HG03108 (cell line): ENCODE data around the gene RNF113A.
A peak's percentile ranks its signal among the peaks of the same experiment; 100 is the strongest.
"Not testable (repeated sequence)": the region's sequence is repeated elsewhere in the genome, so short reads cannot be mapped to it uniquely, and the experiment has no call there.

ENCODE experiments used
- ATAC-seq: cut with Tn5 transposase; IDR thresholded peaks from one replicate; pipeline ENCODE4 v1.9.1; 2021; ENCODE audit warnings: moderate library complexity; ENCODE audit not compliant: unreplicated experiment

The RNF113A gene

GRCh38 chrX:119871599-119872395 is at the start of gene RNF113A, which contains the start of gene NDUFA1:
TSS of gene RNF113A (minus strand) at chrX:119871733. CDS start at chrX:119871613, 120 bp downstream.
TSS of gene NDUFA1 (plus strand) at chrX:119871832. CDS start at chrX:119871912, 80 bp downstream.
- peak; percentile 88 for ATAC-seq

DNA sequence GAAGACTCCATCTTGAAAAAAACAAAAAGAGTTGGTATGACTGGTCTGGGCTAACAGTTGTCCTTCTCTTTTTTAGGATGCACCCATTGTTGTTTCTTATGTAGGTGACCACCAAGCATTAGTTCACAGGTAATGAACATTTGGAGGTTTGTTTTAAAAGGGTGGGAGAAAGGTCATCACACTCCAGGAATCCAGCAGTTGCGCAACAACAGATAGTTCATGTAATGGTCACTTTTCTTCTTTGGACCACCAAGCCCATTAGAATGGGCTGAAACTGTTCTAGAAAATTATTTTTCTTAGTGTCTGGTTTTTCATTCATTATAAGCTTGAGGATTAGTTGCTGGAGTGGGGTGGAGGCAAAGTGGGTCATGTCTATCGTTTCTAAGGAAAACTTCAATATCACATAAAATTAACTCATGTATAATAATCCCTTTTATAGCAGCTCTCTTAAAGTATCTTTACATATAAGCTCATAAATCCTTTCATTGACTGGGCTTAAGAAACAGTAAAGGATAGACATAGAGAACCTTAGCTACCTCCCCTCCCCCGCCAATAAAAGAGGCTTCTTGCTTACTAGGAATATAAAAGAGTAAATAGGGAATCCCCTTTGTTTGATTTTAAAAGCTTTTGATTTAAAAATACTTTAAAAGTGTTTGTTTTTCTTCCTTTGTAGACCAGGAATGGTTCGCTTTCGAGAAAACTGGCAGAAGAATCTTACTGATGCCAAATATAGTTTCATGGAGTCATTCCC is 48.5 kb upstream of the RNF113A start:
- no peak for ATAC-seq

DNA sequence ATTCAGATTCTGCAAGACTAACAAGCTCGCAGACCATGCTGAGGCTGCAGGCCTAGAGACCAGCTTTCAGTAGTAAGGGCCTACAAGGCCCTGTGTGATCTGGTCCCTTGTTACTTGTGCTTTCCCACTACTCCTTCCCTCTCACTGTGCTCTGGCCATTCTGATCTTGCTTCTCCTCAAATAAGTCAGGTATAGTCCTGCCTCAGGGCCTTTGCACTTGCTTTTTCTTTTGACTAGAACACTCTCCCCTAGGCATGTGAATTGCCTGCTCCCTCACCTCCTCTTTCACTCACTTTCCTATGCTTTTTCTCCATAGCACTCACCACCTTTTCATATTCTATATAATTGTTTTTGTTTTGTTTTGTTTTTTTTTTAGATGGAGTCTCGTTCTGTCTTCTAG is 46.3 kb upstream of the RNF113A start:
- ATAC-seq: no peak

GRCh38 chrX:119916310-119916709 is 44.8 kb upstream of the RNF113A start:
- no peak for ATAC-seq

DNA sequence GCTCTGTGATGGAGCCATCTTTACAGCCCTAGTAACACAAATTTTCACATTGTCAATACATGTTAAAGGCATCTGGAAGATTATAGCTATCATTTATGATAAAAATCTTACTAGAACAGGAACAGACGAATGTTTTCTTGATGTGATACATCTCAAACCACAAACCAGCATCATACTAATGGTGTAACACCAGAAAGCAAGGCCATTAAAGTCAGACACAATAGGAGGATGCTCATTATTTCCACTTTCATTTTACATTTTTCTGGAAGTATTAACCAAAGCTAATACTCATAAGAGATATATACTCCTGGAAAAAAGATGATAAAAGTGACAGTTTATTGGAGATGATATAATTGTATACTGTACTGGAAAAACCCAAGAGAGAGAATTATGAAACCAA is 29.4 kb upstream of the RNF113A start:
- ATAC-seq: no peak

DNA sequence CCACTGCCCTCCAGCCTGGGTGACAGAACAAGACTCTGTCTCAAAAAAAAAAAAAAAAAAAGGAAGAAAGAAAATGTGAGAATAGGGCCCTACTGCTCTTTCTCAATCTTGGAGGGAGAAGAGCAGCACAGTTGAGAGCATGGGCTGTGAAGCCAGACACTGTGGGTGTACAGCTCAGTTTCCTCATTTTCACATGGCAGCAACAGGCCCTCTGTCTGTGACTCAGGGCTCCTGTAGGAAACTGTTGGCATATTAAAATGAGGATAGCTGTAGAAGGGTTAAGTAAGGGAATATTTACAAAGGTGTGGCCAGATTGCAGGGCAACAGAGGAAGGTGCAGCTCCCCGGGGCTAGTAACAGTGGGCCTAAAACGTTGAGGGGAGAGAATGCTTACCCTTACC is 27.6 kb upstream of the RNF113A start:
- ATAC-seq: no peak

DNA sequence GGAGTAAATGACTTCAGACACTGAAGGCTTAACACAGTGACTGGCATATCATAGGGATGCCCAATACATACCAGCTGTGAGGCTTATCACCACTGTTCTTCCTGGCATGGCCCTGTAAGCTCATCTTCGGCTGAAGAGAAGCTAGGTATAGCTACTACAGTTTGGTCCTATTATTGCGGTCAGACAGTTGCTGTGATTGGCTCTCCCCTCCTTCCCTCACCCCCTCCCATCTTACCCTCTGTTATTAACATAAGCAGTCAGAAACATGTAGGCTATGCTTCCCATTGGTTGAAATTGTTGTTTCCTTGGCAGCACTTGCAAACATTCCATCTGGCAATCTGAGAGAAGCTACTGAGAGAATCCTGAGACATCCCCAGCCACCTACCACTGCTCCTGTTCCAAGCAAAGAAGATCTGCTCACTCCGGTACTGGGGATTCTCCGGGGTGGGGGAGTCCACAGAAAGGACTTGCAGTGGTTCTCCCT is 24.4 kb upstream of the RNF113A start, which contains the start of gene AKAP14:
Gene AKAP14, plus strand, starts transcription at position 51 of the 484 bp plus-strand sequence. CDS start 7,331 bp downstream, outside the sequence.
- no peak for ATAC-seq

DNA sequence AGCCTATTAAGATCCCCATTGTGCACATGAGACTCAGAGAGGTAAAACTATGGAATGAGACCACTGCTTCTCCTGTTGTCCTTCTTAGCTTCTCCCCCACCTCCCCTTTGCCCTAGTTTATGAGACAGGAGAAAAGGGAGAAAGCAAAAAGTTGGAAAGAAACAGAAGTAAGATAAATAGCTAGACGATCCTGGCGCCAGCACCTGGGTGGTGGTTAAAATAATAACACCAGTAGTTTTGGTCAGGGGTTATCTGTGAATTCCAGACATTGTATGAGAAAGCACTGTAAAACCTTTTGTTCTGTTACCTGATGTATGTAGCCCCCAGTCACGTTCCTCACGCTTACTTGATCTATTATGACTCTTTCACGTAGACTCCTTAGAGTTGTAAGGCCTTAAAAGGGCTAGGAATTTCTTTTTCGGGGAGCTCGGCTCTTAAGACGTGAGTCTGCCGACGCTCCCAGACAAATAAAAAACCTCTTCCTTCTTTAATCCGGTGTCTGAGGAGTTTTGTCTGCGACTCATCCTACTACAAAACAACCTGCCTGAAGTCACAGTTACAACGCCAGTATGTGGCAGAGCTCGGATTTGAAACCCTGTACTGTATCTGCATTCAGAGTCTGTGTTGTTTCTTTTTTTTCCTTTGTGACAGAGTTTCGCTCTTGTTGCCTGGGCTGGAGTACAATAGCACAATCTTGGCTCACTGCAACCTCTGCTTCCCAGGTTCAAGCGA is 20.6 kb upstream of the RNF113A start:
- not testable (repeated sequence) for ATAC-seq

DNA sequence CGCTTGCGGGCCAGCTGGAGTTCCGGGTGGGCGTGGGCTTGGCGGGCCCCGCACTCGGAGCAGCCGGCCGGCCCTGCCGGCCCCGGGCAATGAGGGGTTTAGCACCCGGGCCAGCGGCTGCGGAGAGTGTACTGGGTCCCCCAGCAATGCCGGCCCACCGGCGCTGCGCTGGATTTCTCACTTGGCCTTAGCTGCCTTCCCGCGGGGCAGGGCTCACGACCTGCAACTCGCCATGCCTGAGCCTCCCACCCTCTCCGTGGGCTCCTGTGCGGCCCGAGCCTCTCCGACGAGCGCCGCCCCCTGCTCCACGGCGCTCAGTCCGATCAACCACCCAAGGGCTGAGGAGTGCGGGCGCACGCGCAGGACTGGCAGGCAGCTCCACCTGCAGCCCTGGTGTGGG is 19.1 kb upstream of the RNF113A start:
- ATAC-seq: not testable (repeated sequence)

GRCh38 chrX:119887721-119888425 is 16.3 kb upstream of the RNF113A start:
- ATAC-seq: peak; percentile 83

DNA sequence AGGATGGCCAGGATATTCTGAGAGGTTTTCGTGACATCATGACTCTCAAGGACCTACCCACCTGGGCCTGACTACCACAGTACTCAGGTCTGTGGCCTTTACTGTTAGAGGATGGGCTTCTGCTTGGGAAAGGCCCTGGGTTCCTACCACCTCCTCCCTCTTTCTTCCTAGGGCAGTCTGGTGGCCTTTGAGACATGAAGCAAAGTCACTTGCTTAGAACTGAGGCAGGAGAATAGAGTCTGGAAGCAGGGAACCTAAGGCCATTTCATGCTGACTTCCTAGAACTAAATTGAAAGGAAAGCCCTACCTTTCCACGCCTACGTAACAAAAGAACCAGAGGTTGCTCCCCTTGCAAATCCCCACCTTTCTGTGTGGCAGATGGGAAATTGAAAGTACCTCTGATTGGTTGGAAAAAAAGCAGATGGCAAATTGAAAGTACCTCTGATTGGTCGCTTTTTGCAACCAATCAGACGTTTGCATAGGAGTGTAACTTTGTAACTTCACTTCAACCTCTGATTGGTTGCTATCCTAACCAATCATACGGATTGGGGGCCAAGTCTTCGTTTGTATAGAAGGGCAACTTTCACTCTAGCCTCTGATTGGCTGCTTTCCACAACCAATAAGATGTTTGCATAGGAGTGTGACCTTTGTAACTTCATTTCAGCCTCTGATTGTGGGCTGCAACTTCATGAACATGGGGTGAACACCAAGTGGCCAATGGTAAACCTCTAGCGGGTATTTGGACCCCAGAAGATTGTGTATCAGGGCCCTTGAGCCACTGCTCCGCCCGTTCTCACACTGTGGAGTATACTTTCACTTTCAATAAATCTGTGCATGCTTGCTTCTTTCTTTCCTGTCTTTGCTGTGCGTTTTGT is 14.3 kb upstream of the RNF113A start:
- ATAC-seq: no peak

GRCh38 chrX:119880552-119881437 is 9.3 kb upstream of the RNF113A start:
- no peak for ATAC-seq

DNA sequence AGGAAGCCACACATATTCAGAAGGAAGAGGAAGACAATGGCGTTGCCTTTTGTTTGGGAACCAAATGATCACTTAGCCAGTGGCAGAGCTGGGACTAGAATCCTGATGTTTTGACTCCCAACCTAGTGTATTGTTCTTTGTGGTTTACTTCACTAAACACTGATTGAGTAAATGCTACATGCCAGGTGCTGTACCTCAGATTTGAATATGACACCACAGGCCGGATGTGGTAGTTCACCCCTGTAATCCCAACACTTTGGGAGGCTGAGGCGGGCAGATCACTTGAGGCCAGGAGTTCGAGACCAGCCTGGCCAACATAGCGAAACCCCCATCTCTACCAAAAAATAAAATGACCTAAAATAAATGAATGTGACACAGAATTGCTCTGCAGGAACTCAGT is 8.5 kb upstream of the RNF113A start:
- no peak for ATAC-seq

GRCh38 chrX:119878740-119879139 is 7.2 kb upstream of the RNF113A start:
- no peak for ATAC-seq

GRCh38 chrX:119871245-119871598 is 311 bp downstream of the RNF113A start:
- ATAC-seq: peak; percentile 31

DNA sequence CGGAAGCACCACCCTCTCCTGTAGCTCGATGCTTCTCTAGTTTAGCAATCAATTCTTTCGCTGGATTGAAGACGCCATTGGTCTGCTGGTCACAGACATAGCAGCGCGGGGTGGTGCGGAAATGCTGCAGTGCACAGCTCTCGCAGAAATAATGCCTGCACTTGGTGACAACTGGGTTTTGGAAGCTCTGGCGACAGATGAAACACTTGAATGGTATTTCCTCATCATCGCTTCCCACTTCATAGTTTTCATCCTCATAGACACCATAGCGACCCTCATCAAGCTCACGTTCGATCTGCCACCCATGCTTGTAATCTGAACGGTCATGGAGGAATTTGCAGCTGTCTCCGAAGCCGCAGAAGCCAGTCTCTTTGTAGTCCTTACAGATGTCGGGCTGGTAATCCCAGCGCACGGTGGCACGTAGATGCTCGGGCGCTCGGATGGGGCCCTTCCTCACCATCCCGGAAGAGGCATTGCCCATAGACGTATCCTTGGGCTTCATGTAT is 854 bp downstream of the RNF113A start:
- ATAC-seq: peak; percentile 7

- ATAC-seq: no peak
Measured at GRCh38 chrX:119853444-119853843, 18.1 kb downstream of the RNF113A start.
